ENCODE measurements around the gene ZRSR2.
A peak's percentile ranks its signal among the peaks of the same experiment; 100 is the strongest.

The ZRSR2 gene

DNA sequence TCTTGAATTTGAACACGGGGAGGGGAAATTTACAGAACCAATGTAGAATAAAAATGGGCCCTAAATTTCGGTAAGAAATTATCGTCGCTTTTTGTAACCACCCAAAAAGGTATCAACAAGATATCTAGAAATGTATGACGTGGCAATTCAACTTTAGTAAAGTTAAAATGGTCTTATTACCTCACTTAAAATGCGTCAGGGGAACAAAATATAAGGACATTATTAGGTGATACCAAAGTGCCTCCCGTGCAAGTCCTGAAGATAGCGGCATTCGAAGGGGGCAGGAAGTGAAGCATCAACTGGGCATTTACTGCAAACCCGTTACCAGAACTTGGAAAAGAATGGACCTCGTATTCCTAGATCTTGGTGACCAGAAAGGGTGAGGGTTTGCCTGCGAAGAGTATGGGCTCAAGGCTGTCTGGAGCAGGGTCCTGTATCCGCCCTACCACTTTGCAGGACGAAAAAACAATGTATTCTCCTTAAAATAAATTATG is 63.3 kb downstream of the ZRSR2 start:
- no peak for DNase-seq (ENCODE audit: low read depth in 2 of 2)

GRCh38 chrX:15854080-15854655 is 63.9 kb downstream of the ZRSR2 start:
- DNase-seq (ENCODE audit: low read depth in 2 of 2) = peak; percentile 2 to 9

DNA sequence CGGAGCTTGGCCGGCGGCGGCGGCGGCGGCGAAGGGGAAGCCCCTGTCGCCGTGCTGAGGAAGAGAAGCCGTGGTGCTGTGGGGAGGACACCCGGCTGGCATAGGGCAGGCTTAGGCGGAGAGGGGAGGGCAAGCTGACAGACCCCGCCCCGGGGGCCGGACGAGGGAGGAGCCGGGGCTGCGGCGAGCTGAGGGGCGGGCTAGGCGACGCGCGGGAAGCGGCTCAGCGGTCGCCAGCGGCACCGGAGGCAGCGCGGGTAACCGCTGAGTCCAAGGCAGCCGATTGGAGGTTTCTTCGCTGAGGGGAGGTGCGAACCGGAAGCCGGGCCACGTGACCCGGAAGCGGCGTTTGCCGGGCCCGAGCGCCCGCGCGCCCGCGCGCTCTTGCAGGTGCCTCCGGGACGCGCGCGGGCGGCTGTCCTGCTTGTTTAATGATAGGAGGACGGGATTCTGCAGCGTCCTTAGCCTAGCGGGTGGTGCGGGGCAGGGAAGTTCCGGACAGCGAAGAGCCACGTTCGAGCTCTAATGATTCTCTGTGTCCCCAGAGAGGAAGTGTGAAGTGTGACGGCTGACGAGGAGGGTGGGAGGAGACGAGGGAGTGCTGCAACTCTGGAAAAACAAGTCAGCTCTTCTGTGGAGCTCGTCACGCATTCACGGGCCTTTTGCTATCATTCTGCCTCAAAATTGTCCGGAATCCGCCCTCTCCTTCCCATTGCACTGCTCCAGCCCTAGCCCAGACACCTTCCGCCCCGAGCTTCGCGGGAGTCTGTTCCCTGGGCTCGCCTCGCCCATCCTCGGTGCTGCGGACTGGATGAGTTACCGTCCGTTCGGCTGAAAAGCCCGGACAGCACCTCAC is 64.7 kb downstream of the ZRSR2 start, which contains the start of gene AP1S2:
Gene AP1S2, minus strand, starts transcription at position 102 of the 856 bp plus-strand sequence. CDS start 2,289 bp downstream, outside the sequence.
- peak; percentile 85 to 95 for DNase-seq (ENCODE audit: low read depth in 2 of 2)

DNA sequence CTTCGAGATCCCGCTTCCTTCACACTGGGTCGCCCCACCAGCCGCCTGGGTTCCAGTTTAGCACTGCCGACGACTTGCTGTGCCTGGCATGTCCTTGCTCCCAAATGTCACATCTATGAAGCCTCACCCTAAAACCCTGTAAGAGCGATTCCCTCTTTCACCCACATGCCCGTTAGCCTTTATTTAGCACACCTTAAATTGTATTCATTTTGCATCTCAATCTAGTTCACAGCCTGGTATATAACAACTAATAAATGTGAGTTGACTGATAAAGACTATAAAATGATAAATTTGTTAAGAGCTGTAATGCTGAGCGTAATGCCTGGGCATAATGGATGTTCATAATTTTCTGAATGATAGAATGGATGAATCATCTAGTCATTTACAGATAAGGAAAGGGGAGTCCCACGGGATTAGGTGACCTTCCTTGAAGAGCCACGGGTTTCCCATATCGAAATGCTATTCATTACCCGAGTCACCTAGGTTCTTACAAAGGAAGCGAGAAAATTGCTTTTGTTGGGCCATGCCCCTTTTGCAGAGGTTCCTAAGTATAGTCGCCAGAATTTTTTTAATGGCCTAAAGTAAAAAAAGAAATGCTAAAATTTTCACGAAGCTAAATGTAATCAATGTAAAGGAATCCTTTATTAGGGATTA is 65.4 kb downstream of the ZRSR2 start:
- no peak for DNase-seq (ENCODE audit: low read depth in 2 of 2)

DNA sequence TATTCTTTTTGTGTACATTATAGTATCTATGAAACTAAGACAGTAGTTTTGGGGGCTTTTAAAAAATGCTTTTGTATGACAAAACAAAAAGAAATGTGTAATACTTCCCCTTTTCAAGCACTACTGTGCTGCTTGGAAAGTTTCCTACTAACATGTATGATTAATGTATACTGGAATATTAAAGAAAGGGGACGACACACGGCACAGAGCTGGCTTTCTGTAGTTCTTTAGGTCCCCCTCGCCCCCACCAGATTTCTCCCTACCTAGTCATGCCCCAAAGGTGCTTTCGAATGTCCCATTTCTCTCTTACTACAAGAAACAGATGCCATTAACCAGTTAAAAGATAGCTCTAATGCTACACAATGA is 65.9 kb downstream of the ZRSR2 start:
- no peak for DNase-seq (ENCODE audit: low read depth in 2 of 2)

DNA sequence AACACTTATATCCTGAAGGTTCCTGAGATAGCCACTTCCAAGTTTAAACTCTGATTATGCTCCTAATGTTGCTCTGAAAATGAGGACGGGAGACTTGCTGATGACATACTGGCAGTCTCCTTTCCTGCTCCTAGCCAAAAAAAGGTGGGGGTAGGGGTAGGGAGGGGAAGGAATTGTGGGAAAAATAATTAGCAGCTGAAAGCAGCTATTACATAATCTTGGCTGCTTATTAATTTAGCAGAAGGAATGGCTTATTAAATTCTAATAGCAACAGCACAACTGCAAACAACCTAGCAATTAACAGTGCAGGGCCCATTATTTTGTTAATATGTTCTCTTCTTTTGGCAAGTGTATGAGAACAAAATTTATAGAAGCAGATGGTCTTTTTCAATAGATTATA is 66.4 kb downstream of the ZRSR2 start:
- no peak for DNase-seq (ENCODE audit: low read depth in 2 of 2)

DNA sequence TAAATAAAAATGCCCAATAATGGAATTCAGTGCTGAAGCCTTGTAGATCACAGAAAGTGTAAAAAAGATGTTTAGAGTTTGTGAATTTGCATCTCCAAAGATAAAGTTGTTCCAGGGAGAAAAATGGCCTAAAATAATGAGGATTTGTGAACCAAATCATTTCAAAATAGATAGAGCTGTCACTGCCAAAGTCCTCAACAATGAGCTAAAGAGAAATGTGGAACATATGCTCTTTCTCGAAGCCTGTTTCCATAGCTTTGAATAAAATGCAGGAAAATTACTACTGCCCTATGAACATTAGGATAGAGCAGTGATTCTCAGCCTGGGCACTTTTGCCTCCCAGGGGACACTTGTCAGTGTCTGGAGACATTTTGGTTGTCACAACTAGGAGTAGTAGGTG is 67.8 kb downstream of the ZRSR2 start:
- no peak for DNase-seq (ENCODE audit: low read depth in 2 of 2)

GRCh38 chrX:15860921-15861320 is 70.6 kb downstream of the ZRSR2 start:
- DNase-seq (ENCODE audit: low read depth in 2 of 2) = no peak

DNA sequence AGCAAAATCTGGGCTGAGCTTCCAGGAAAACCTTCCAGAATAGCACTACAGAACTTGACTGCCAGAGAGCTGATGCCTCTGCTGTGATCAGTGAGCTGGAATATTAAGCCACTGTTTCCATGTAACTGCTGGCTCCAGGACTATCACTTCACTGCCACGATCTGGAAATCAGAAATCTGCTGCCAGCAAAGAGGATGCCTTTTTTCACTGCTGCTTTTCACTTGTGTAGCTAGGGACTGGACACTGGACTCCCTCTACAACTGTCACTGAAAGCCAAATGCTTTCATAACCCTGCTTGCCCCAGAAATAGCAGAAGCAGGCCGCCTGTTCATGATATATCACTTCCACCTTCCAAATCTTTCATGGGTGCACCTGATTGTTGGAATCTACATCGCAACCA is 73.7 kb downstream of the ZRSR2 start:
- no peak for DNase-seq (ENCODE audit: low read depth in 2 of 2)

GRCh38 chrX:15864629-15865028 is 74.3 kb downstream of the ZRSR2 start:
- no peak for DNase-seq (ENCODE audit: low read depth in 2 of 2)

DNA sequence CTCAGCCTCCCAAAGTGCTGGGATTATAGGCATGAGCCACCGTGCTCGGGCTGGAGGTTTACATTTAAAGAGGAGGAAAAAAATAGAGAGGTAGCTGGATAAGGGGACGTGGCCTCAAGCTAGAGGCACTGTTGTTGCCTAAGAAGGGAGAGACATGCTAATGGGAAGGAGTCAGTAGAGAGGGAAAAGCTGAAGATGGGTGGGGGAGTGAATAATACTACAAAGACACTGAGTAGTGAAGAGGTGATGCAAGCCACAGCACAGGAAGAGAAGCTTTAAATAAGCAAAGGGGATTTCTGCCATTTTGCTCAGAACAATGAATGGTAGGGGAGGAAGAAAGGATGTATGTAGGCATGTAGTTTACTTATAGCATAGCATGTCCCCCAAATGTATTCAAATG is 75.9 kb downstream of the ZRSR2 start:
- no peak for DNase-seq (ENCODE audit: low read depth in 2 of 2)

- no peak for DNase-seq (ENCODE audit: low read depth in 2 of 2)
These were observed 79.4 kb downstream of the ZRSR2 start for GRCh38 chrX:15869695-15870094.

DNA sequence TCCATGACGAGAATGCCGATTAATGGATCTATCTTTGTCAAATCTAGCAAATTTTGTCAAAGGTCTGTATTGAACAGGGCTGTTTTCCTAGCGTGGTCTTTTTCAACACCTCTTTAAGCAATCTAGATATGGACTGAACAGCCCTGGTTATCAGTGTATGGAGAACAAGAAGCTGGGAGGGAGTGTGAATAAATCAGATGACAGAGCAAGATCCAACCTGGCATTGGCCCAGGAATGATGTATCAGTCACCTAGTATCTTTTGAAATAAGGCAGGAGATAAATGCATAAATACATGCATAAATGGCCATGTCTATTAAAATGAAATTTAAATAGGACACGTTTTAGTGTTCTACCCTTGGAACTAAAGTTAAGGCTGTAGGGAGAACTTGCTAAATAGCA is 80.0 kb downstream of the ZRSR2 start:
- DNase-seq (ENCODE audit: low read depth in 2 of 2) = no peak
